Activated T-cell treated with anti-CD3 and anti-CD28 coated beads for 24 hours (primary cell): Measurements from ENCODE around the gene PTCD1.

Experiments used
- DNase-seq: peaks from one replicate; pipeline ENCODE4 v3.0.0-alpha.2; 2020; ENCODE audit warnings: low read depth

PTCD1 gene

DNA sequence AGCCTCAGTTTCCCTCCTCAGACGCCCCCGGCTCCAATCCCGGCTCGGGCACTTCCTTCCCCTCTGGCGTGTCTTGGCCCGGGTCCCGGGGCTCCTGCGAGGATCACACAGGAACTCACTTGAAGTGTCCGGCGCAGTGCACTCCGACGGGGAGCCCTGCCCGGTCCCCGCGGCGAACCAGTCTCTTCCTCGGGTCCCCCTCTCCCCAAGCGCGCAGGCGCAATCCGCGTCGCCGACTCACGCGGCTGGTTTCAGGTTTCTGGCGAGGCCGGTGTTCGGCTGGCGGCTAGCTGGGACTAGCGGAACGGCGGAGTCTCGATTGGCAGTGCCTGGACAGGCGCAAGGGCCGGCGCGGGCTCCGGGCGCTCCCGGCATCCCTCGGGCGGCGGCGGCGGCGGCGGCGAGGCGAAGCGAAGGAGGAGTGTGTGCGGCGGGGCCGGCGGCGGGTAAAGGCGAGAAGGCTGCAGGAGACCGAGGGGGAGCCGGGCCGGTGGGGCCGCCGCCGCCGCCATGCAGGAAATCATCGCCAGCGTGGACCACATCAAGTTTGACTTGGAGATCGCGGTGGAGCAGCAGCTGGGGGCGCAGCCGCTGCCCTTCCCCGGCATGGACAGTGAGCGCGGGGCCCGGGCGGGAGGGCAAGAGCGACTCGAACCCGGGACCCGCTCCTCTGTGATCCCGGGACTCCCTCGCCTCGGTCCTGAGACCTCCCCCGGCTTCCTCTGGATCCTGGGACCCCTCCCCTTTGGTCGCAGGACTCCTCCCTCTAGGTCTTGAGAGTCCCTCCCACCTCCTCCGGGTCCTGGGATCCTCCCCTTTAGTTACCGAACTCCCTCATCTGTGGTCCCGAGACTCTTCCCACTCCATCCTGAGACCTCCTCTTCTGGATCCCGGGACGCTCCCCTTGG lies at the start of gene PTCD1, which contains the start of gene CPSF4:
Gene PTCD1 (minus strand): TSS at position 226 of the 908 bp plus-strand sequence. CDS start 3,556 bp downstream, outside the sequence.
Gene CPSF4 (plus strand): TSS at position 371 of the 908 bp plus-strand sequence. CDS start 140 bp downstream, at position 511.
- peak; percentile 91 for DNase-seq

DNA sequence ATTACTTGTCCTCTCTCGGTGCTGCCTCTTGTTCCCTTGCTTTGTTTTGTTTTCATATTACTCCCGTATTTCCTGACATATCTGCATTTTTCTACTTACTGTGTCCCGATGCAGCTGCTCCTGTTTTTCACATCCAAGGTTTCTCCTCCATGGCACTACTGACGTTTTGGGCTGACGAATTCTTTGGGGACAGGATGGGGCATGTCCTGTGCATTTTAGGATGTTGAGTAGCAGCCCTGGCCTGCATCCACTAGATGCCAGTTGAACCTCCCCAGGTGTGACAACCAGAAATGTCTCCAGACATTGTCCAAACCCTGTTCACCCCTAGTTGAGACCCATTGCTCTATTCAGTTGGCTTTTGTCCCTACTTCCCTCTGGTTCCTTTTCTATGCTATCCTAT lies 46.5 kb upstream of the PTCD1 start:
- DNase-seq = no peak

- no peak for DNase-seq
Observed at GRCh38 chr7:99478464-99479440, 40.2 kb upstream of the PTCD1 start.

GRCh38 chr7:99476107-99476506 lies 37.5 kb upstream of the PTCD1 start:
- no peak for DNase-seq

GRCh38 chr7:99473315-99473596 lies 34.7 kb upstream of the PTCD1 start:
- DNase-seq = no peak

- DNase-seq = peak; percentile 97
Observed at GRCh38 chr7:99472561-99473314, 34.1 kb upstream of the PTCD1 start, which contains the start of gene ZNF789. Gene ZNF789 (plus strand): TSS chr7:99472890. CDS start chr7:99476457, 3,567 bp downstream.

DNA sequence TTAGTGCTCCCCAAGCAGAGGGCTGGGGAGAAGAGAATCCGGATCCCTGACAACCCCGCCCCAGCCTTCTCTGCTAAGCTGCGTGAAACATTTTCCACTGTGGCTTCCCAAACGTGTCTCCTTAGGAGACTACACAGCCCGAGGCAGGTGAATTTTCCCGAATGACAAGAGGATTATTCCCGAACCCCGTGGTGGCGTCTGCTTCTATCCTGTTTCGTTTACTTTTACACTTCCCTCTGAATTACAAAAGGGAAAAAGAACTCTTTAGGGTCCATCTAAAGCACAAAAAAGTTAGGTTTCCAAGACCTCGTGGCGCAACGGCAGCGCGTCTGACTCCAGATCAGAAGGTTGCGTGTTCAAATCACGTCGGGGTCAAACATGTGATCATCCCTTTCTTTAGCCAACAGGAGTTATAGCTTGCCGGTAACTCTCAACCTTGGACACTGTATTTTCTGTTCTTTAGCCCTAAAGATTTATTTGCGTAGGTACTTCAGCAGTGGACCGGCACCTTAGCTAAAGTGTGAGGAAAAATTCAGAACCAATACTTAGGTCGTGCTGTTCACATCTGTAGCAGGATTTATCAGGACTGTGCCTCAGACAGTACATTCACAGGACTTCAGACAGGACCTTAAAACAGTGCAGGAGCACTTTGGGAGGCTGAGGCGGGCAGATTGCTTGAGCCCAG lies 30.9 kb upstream of the PTCD1 start:
- no peak for DNase-seq

DNA sequence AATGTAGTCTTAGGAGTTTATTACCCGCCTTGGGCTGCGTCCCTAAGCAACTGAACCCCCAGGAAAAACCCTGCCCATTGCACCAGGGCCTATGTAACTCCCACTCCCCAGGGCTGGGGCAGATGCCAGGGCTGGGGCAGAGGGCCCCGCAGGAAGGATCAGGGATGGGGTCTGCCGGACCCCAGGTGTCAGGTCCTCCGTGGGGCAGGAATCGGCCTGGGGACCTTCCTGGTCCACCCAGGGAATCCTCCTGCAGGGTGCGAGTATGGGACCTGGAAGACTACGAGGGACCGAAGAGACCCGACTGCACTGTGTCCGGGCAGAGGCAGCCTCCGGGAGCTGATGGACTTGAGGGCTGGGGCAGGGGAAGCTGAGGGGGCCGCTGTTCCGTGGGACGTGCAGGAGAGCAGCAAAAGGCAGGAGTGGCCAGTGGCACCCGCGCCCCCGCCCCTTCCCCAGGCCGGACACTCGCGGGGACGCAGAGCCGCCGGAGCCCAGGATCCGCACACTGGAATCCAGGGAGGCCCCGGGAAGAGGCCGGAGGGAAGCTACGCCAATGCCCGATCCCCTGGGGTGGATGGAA lies 29.8 kb upstream of the PTCD1 start:
- no peak for DNase-seq

GRCh38 chr7:99465421-99465768 lies 26.8 kb upstream of the PTCD1 start:
- DNase-seq = no peak

GRCh38 chr7:99461221-99461620 lies 22.6 kb upstream of the PTCD1 start:
- DNase-seq = no peak

DNA sequence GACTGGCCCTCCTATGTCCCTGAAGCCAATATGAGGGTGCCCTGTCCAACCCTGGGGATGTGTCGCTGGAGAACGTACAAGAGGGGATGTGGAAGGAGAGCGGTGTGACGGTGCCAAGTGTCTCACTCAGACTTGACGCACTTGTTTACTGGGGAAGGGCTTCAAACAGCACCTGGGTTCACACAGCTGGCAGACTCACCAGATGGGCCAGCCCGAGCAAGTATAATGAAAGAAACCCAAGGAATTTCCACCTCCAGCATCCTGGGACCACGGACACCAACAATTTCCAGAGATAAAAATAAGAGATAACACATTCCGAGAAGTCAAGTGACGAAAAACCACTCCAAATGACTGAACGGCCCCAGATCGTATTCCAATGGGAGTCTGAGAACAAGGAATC lies 22.1 kb upstream of the PTCD1 start:
- no peak for DNase-seq

DNA sequence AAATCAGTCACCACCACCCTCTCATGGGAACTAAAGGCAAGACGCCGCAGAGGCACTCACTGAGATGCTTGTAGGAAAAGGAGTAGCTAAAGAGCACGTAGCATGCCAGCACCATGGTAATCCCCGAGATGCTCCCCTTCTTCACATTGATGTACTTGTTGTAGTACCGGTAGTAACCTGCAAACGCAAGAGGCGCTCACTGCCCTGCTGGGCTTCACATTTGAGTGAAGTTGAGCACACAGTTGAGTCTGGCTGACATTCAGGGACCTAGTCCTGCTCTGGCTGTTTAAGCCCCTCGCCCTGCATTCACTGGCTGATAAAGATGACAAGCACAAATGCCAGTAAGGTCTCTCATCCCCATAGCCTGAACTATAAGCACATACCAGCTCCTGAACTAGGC lies 20.5 kb upstream of the PTCD1 start:
- DNase-seq = no peak

- no peak for DNase-seq
Observed at GRCh38 chr7:99457650-99458493, 19.3 kb upstream of the PTCD1 start.

GRCh38 chr7:99457050-99457649 lies 18.6 kb upstream of the PTCD1 start:
- DNase-seq = no peak

DNA sequence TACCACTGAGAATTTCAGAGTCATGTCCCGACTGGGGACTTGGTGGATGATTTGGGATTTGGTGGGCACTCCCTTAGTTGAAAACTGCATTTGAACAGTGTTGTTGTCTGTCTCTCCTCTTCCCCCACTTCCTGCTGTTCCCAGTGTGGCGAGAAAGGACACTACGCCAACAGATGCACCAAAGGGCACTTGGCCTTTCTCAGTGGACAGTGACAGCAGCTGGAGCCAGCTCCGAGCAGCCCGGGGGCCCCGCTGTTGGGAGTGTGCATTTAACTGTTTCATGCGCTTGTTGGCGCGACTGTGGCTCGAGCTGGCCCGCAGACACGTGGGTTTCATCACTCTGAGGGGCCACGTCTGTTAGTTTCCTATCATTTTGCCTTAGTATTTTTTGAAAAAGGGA lies 17.7 kb upstream of the PTCD1 start:
- DNase-seq = no peak

GRCh38 chr7:99455874-99456273 lies 17.3 kb upstream of the PTCD1 start:
- no peak for DNase-seq

GRCh38 chr7:99453105-99453504 lies 14.5 kb upstream of the PTCD1 start:
- DNase-seq = no peak

- no peak for DNase-seq
Observed at GRCh38 chr7:99452541-99452940, 13.9 kb upstream of the PTCD1 start.

DNA sequence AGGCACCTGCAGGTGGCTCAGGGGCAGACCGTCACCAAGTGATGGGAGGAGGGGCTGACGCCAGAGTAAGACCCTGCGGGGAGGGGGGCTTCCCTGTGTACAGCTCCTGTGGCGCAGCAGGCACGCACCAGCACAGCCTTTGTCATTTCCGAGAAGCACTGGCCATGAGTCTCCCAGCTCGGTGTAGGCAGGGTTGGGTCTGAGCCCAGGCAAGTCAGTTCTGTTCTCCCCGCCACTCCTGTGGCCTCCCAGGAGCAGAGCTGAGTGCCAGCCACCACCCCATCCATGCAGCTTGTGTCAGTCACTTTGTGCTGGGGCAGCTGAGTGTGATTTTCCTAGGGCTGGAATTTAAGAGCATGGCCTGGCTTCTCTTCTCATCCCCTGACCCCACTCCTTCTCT lies 13.3 kb upstream of the PTCD1 start:
- no peak for DNase-seq

GRCh38 chr7:99449326-99449725 lies 10.7 kb upstream of the PTCD1 start:
- DNase-seq = no peak
